HG03066 (cell line): ENCODE data around the gene TBX15.

Experiments
- ATAC-seq: cut with Tn5 transposase; IDR thresholded peaks from one replicate; pipeline ENCODE4 v1.9.1; 2021; ENCODE audit warnings: low read depth; ENCODE audit not compliant: unreplicated experiment

The TBX15 gene

DNA sequence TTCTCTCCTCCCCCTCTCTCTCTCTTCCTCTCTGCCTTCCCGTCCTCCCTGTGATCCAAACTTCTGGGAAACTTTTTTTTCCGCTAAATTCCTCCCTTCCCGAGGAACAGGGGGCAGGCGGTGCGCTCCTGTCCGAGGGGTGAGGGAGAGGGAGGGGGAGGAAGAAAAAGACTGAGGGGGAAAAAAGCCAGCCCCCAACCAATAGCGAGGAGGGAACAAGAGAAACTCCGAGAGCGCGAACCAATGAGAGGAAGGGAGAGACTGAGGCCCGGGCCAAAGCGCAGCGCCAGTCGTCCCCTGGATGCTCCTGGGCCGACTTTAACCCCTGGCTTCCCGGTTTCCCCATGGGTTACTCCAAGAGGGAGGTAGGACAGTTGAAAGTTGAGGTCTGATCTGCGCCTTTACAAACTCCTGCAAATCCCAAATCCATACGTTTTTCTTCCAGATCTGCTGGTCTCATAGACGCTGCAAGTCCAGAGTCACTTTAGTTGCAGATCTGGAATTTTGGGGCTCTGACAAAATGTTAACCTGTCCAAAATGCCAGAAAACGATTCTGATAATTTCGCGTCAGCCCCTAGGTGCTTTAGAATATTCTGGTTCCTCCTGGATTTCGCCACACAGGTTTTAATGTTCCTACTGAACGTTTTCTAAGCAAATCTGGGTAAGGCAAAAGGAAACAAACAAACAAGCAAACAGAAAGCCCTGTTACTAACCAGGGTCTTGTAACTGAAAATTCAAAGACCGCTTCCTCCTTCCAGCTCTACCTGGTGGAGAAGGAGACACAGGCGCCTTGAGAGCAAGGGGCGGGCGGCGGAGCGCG lies at the start of gene TBX15:
TSS of gene TBX15 (minus strand) at position 158 of the 820 bp plus-strand sequence. CDS start 548 bp downstream, outside the sequence.
- ATAC-seq: no peak

DNA sequence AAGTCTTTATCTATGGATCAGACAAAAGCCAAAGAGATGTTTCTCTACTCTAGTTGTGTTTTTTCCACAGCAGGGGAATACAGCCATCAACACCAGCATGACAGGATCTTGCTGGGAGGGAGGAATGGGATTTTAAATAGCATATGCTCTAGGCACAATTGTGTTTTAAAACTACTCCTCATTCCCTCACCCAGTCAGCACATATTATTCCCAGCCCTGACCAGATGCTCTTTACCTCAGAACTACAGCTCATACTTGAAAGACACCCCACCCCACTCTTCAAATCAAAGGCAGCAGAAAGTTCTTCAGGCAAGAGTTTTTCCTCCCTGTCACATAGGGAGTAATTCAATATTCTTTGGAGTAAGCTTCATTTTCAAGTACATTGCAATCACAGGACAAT lies 46.2 kb upstream of the TBX15 start:
- ATAC-seq: no peak

DNA sequence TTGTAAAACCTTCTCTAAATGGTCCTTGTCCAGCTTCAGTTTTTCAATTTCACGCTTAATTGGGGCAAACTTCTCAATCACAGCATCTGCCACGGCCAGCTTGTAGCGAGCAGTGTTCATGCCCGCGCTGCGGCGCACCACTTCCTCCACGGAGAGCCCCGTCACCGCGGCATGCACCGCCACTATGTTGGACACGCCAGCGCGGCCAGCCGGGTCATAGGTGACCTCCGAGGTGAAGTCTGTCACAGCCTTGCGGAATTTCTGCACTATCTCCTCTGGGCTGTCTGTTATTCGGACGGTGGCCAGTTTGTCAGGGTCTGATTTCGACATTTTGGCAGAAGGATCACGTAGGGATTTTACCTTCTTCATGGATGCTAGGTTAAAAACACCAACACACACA lies 44.8 kb upstream of the TBX15 start:
- no peak for ATAC-seq

DNA sequence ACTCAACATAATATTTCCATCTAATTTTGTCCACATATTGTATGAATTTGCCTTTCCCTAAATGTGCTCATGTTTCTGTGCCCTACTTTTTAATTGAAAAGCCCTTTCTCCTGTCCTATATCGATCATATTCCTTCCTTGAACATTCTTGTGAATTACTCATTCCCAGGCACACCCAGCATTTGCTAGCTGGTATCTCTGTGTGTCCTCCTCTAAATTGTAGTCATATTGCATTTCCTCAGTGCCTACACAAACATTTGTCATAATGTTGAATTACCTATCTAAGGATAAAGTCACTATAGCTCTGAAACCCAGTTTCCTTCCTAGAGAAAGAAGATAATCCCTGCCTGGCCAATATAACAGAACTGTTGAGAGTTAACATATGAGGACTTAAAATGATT lies 39.6 kb upstream of the TBX15 start:
- ATAC-seq: no peak

DNA sequence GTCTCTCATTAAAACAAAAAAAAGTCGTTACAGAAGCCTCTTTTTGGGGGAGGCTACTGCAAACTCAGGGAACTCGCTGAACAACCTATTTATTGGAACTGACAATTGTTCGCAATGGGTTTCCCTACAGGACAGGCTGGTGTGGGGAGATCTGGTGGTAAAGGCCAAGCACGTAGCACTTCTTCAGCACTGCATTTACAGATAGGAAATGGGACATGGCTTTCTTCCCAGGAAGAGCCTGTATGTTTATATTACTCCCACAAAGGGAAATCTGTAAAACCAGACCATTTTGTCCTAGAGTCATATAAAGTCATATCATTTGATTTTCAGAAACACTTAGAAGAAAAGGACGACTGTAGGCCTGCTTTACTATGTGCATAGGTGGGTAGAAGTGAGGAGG lies 38.8 kb upstream of the TBX15 start:
- no peak for ATAC-seq

DNA sequence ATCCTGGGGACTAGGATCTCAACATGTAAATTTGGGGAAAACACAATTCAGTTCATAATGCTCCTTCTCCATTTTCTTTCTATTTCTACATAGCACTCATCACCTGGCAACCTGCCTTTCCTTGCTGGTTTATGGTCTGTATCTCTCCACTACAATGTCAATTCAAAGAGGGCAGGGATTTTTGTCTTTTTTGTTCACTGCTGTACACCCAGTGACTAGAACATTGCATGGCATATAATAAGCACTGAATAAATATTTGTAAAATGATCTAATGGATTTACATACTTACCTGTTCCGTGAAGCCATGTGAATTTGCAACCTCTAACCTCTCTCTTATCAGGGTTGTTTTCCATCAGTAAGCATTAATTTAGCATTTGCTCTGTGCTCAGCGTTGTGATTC lies 27.4 kb upstream of the TBX15 start:
- no peak for ATAC-seq

DNA sequence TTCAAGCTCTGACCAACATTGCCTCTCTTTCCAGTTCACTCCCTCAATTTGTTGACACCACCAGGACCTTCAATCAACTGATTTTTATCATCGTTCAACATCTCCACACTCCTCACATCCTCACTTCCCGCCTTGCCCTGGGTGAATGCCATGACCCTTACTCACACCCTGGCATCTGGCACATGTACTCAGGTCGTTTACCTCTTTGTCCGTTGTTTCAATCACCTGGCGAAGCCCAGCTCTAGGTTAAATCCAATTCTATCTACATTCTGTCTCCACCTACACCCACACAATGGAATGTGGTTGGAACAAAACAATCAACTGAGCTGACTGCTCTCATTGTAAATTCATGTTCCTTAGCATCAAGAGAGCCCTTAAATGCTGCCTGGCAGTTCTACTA lies 24.2 kb upstream of the TBX15 start:
- no peak for ATAC-seq

DNA sequence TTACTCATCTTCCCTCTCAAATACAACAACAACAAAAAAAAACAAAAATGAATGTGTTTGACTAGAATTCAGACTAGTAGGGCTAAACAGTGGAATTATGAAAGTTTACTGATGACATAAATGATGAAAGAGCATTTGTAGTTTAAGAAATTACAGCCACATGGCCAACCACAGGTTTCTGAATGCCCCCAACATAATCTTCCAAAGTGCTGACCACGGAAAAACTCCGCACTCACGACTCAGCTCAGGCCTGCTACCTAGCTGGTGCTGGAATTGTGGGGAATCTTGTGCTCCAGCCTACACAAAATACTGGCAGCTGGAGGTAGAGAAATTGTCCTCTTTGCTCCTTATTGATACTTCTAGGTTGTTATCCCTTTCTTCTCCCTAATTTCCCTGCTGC lies 23.6 kb upstream of the TBX15 start:
- ATAC-seq: no peak

DNA sequence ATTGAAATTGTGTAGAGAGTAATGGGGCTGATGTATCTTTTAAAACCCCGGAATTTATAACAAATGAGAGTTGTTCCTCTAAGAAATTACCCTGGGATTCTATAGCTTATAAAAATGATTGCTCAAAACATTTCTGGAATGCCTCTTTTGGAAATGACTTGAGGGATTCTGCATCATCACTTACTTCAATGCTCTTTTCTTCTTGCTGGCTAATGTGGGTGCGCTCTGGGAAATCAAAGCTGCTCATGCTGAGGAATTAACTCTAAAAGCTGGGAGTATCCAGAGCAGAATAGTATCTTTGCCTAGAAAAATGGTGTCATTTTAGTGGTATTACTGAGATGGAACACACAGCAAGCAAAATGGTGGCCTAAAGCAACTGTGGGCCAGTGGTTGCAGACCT lies 23.0 kb upstream of the TBX15 start:
- no peak for ATAC-seq

DNA sequence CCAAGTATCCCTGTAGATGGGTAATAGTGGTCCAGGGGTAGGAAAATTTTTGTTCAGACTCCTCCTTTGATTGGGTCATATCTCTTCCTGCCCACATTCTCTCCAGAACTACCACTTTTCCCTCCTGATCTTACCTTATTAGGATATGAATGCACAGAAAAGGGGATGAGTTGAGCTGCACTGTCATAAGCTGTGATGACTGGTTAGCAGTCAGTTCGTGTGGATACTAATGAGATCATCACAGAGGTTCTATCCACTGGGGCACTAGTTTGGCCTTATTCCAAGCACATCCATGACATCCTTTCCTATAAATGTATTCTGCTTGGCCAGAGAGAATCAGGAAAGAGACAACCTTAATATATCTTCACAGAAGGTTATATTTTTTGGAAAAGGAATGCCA lies 22.1 kb upstream of the TBX15 start:
- no peak for ATAC-seq

DNA sequence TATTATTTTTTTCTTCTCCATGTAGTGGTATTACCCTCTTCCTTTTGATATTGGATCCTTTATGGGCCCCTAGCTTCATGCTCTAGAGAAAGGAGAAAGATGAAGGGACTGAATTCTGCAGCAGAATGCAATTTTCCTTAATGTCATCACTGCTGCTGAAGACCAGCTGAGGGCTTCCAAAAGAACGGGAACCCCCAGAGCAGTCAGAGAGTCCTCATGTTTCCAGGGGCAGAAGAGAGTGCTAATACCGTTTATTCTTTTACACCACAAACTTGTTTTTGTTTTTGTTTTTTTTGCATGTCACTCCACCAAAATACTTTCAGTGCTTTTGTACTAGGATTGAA lies 21.1 kb upstream of the TBX15 start:
- ATAC-seq: no peak

DNA sequence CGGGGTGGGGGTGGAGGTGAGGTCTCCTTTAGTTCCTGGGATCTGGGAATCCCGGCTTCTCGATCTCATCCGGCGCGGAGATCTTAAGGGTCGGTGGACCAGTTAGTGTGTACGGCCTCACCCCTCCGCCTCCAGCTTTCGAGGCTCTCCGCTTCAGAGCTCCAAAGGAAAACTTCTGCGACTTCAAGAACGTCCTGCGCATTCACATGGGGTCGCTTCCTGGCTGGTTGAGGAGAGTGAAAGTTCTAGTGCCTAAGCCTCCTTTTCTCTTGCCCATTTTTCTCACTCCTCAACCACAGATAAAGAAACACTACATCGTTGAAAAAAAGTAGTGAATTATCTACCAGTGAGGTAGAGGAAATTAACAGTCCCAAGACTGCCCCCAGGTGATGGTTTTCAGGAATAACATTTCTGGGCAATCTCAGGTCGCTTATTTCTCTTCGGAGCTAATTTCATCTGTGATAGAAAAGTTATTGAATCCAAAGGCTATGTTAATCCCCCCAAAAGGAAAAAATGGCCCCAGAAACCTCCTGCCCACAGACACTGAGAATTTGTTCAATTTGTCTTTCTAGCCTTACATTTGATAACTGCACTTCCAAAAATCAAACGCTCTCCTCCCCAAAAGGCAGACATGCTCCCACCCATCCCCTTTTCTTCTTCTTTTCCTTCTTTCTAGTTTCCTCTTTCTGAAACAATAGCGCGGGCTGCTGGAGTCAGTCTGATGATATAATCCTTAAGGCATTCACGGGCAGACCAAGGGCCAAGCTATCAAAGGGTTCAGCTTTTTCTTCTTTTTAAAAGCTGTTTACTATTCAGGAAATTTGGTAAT lies 20.6 kb upstream of the TBX15 start:
- ATAC-seq: no peak

DNA sequence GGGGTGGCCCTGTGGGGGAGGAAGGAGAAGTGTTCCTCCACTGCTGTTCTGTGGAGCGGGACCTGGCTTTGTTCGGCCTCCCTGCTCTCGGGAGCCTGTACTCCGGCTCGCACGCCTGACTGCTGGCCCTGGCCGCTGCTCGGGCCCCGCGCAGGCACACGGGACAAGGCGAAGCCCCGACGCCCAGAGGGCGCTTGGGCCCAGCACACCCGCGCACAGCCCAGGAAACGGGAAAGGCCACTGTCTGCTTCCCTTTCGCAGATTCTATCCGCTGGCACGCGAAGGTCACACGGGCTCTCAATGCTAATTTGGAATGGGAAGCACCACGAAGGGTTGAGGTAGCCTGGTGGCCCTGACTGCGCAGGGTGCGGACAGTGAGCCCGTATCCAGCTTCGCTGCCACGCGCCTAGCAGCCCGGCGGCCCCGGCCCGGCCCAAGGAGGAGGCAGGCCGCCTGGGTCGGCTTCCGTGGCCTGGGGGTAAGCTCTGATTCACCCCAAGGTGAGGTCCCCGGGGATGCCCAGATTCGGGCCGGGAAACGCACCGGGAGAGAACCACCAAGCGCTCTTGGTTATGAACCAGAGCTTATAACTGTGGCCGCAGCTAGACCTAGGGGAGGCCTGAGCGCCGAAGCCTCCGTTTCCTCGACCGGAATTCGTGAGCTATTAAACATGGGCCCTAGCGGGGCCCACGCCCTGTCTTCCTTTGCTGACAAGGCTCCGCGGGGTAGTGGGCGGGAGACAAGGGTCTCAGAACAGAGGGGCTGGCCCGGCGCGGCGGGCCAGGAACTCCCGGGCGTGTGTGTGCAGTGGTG lies 19.7 kb upstream of the TBX15 start:
- no peak for ATAC-seq

DNA sequence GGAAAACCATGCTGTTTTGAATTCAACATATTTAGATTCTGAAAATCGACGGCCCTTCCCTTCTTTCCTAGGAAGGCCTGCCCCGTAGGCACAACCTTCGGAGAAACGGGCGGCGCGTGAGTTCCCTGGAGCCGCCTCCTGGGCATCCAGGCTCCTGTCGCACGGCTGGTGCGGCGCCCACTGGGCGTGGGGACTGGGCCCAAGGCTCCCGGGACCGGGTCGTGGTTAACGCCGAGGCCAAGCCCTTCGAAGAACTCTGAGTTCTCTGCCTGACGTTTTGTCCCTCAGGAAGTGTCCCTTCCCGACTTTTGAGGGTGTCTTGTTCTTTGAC lies 19.2 kb upstream of the TBX15 start:
- ATAC-seq: no peak

DNA sequence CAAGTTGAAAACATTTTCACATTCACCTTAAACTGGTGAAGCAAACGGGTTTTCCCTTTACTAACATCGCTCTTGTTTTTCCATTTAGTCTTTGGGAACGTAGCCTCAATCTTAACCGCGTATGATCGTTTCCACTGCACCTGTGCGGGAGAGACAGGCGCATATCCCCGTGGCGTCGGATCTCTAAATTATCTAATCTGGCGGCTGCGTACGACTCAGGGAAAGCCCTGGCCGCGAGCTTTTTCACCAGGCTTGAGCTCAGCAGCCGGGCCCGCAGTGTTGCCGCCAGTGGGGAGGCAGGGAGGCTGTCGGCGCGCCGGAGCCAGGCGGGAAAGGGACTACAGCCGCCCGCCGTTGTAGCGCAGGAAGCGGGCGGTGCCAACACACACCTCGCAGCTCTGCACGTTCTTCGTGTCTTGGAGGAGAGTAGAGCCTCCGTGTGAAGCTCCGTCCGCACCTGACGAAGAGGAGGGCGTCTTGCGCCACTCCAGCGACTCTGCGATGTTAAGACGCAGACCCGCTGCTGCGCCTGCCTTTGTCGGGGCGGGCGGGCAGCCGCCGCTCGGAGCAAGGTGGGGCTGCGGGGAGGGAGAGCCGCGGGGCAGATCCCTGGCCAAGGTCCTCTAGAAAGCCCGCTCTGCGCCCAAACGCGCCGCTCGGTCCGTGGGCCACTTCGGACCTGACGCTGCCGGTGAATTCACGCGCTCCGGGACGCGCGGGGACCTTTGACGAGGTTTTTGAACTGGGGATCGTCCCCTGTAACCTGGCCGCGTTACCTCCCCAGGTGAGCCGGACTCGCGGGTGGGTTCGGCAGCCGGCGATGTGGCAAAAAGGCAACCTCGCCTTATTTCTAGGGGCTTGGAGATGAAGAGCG lies 18.5 kb upstream of the TBX15 start:
- ATAC-seq: no peak

DNA sequence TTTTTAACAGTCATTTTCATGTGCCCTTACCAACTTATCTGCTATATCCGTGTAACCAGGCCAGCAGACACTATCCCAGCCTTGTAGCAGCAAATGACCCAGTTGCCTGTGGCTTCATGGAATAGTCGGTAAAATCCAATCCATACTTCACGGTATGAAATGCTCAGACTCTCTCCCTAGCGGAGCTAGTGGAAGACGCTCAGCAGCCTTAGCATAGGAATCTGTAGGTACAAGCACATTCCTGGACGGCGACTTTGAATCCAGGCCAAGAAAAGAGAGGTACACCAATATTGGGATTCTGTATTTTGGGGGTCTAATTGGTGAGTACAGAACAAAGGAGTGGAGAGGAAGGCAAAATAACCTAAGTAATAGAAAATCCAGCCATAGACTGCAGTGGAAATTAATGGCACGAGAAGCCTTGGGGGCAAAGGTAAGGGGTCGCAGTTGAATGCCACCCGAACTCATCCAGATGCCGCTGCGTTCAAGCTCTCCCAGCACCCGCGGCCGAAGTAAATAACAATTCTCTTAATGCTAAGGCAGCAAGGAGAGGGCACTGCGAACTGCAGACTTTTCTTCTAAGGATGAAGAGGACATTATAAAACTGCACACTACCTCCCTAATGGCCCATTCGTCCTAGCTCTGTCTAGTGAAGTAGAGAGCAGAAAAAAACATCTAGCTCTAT lies 17.7 kb upstream of the TBX15 start:
- ATAC-seq: no peak

DNA sequence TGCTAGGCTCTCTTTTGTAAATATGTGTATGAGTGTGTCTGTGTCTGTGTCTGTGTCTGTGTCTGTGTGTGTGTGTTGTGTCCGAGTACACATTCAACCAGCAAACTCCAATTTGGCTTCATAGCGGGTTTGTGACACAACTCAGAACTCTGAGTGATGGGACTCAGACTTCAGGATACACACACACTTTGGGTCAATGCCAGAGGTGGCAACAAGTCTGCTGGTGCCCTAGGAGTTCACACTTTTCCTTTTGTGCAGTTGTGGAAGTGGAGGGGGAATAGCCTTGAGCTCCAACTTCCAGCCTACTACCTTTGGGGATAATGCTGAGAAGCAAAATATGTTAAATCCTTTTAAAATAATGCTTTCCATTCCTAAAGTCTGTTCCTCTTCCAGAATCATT lies 16.6 kb upstream of the TBX15 start:
- no peak for ATAC-seq

DNA sequence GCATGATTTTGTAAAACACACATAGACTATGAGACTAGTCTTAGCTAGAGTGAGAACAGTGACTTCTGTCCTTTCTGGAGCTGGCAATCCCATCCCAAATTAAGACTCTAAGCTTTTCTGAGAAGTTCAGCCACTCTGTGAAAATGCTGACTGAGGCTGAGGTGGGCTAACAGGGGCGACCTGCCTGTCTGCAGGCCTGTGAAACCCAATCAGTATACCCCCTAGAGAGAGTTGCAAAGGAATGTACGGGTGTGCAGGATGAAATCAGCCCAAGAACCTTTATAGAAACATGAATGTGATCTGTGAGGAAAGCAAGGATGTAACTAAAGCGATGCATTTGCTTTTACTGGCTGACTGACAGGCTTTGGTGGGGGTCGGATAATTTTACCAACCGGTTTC lies 16.0 kb upstream of the TBX15 start:
- ATAC-seq: no peak

DNA sequence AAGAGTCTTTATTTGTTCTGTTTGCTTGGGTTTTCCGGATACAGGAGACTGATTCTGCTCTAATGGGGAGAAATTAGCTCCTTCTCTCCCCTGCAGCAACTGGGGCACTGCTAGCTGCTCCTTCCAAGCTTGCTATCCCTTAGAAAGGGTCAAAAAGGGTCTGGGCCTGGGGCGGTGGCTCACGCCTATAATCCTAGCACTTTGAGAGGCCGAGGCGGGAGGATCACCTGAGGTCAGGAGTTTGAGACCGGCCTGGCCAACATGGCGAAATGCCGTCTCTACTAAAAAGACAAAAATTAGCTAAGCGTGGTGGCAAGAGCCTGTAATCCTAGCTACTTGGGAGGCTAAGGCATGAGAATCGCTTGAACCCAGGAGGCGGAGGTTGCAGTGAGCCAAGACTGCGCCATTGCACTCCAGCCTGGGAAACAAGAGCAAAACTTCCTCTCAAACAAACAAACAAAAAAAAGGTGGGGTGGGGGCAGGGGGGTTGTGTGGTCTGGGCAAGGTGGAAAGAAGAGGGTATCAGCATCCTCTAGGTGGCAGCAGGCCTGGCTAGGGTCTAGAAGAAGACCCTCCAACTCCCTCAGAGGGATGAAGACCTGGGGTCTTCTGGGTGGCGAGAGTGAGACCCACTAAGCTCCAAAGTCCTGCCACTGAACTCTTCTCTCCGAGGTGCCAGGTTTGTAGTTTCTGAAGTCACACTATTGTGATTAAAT lies 15.4 kb upstream of the TBX15 start:
- no peak for ATAC-seq
